Measurements from ENCODE around the gene NTN3.

GRCh38 chr16:2519711-2520080 is 48.6 kb downstream of the NTN3 start:
- TF ChIP-seq, protein P1, sequence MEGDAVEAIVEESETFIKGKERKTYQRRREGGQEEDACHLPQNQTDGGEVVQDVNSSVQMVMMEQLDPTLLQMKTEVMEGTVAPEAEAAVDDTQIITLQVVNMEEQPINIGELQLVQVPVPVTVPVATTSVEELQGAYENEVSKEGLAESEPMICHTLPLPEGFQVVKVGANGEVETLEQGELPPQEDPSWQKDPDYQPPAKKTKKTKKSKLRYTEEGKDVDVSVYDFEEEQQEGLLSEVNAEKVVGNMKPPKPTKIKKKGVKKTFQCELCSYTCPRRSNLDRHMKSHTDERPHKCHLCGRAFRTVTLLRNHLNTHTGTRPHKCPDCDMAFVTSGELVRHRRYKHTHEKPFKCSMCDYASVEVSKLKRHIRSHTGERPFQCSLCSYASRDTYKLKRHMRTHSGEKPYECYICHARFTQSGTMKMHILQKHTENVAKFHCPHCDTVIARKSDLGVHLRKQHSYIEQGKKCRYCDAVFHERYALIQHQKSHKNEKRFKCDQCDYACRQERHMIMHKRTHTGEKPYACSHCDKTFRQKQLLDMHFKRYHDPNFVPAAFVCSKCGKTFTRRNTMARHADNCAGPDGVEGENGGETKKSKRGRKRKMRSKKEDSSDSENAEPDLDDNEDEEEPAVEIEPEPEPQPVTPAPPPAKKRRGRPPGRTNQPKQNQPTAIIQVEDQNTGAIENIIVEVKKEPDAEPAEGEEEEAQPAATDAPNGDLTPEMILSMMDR (conservative IDR thresholded peaks at IDR 0.05): no peak
- TF ChIP-seq EZH2 (IDR thresholded peaks at IDR 0.05; ENCODE audit: low read depth): no peak
